Ishikawa (cell line): ENCODE results near the gene WNT3A.

Experiments used
- CEBPB ChIP-seq: IDR thresholded peaks from 2 replicates; pipeline ENCODE4 v1.6.1; 2012
- EP300 ChIP-seq: IDR thresholded peaks from 2 replicates; pipeline ENCODE4 v1.6.1; 2012; ENCODE audit warnings: borderline replicate concordance
- TEAD4 ChIP-seq: IDR thresholded peaks from 2 replicates; pipeline ENCODE4 v1.6.1; 2012

GRCh38 chr1:228035844-228036243 is 29.0 kb downstream of the WNT3A start:
- TF ChIP-seq TEAD4 (no peak), CEBPB (no peak), EP300 (no peak)
